Prostate gland (tissue), 2 donors: Measurements from ENCODE around the gene GATA5.

ENCODE experiments used
- POLR2A ChIP-seq: fragments of 450-650 bp; IDR thresholded peaks from one replicate; pipeline ENCODE4 v1.6.1; 2016; ENCODE audit warnings: antibody characterized with exemption, mild to moderate bottlenecking
- POLR2AphosphoS5 ChIP-seq: sonication (generic); formaldehyde crosslinking; IDR thresholded peaks from one replicate; pipeline ENCODE4 v1.6.1; 2017; ENCODE audit warnings: antibody characterized with exemption
- TF ChIP-seq, protein P1 (sequence below), 4 experiments: fragments of 200-600 bp in 2 of 4; fragments of 450-650 bp in 2 of 4; sonication (generic) in 2 of 4; IDR thresholded peaks; 1 replicate in 3 of 4; 2 replicates in 1 of 4; pipeline ENCODE4 v1.5.1; 2016 to 2019; ENCODE audit warnings: antibody characterized with exemption in 4 of 4, mild to moderate bottlenecking in 2 of 4, moderate library complexity in 2 of 4

DNA sequence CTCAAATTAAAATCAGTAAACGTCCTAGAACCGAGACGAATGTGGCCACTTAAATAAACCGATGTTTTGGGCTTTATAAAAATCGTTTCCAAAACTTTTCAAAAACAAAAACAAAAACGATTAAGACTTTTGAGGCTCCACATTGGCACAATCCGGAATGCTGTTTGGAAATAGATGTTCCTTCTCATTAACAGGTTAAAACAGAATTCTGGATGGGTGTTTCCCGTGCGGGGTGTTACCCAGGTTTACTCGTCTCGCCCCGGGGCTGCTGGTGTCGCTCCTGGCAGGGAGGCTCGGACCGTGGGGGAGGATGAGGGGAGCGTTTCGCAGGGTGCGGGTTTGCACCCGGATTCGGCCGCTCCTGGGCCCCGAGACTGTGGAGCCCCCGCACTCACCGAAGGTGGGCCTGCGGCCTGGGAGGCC is 1.2 kb downstream of the GATA5 start:
- TF ChIP-seq, protein P1, sequence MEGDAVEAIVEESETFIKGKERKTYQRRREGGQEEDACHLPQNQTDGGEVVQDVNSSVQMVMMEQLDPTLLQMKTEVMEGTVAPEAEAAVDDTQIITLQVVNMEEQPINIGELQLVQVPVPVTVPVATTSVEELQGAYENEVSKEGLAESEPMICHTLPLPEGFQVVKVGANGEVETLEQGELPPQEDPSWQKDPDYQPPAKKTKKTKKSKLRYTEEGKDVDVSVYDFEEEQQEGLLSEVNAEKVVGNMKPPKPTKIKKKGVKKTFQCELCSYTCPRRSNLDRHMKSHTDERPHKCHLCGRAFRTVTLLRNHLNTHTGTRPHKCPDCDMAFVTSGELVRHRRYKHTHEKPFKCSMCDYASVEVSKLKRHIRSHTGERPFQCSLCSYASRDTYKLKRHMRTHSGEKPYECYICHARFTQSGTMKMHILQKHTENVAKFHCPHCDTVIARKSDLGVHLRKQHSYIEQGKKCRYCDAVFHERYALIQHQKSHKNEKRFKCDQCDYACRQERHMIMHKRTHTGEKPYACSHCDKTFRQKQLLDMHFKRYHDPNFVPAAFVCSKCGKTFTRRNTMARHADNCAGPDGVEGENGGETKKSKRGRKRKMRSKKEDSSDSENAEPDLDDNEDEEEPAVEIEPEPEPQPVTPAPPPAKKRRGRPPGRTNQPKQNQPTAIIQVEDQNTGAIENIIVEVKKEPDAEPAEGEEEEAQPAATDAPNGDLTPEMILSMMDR (IDR thresholded peaks at IDR 0.05), result no peak
- TF ChIP-seq POLR2A, result no peak
- no peak for TF ChIP-seq POLR2AphosphoS5
